ENCODE data around the gene SNTG2. TPM values are rescaled to one million over a fixed set of nuclear protein-coding genes. Genes with fewer than 3 reads are reported as not detected.

Gene SNTG2
- total and polyA plus RNA-seq, 2 experiments from 2014 or later = 0.66 to 1.0 TPM

GRCh38 chr2:1405124-1405523, 454.5 kb downstream of the SNTG2 start:
- Histone ChIP-seq H3K27me3 (peaks cover 8% of the 10 kb centered on the region), H3K36me3 (no peaks in the 10 kb centered on the region), H3K27ac (no peak overlapping the region), H3K4me3 (no peak overlapping the region), H3K4me1 (ENCODE audit: low read depth) (no peaks in the 10 kb centered on the region), H3K9me3 (ENCODE audit: low read depth) (no peaks in the 10 kb centered on the region)
- no peak for TF ChIP-seq CTCF (IDR thresholded peaks at IDR 0.05; ENCODE audit: low read depth, low read length)
- DNase-seq (ENCODE audit: low read depth in 1 of 2, low spot score in 1 of 2) = no peak

GRCh38 chr2:1405967-1406366, 455.3 kb downstream of the SNTG2 start:
- no peak for TF ChIP-seq CTCF (IDR thresholded peaks at IDR 0.05; ENCODE audit: low read depth, low read length)

GRCh38 chr2:1406434-1406833, 455.8 kb downstream of the SNTG2 start:
- H3K4me1 ChIP-seq (ENCODE audit: low read depth) = no peaks in the 10 kb centered on the region
- H3K36me3 ChIP-seq = no peaks in the 10 kb centered on the region
- H3K27me3 ChIP-seq = peaks cover 8% of the 10 kb centered on the region
- TF ChIP-seq CTCF (IDR thresholded peaks at IDR 0.05; ENCODE audit: low read depth, low read length) = no peak
- DNase-seq (ENCODE audit: low read depth in 1 of 2, low spot score in 1 of 2) = no peak
- no peak overlapping the region for H3K27ac ChIP-seq
- no peak overlapping the region for H3K4me3 ChIP-seq
- no peaks in the 10 kb centered on the region for H3K9me3 ChIP-seq (ENCODE audit: low read depth)

More at GRCh38 chr2:1405967-1406366, 455.3 kb downstream of the SNTG2 start:
- no peak overlapping the region for H3K4me3 ChIP-seq
- H3K9me3 ChIP-seq (ENCODE audit: low read depth) = no peaks in the 10 kb centered on the region
- peaks cover 8% of the 10 kb centered on the region for H3K27me3 ChIP-seq
- no peaks in the 10 kb centered on the region for H3K36me3 ChIP-seq
- no peak overlapping the region for H3K27ac ChIP-seq
- DNase-seq (ENCODE audit: low read depth in 1 of 2, low spot score in 1 of 2) = no peak
- no peaks in the 10 kb centered on the region for H3K4me1 ChIP-seq (ENCODE audit: low read depth)

GRCh38 chr2:1407950-1408675, 457.5 kb downstream of the SNTG2 start:
- no peaks in the 10 kb centered on the region for H3K36me3 ChIP-seq
- no peaks in the 10 kb centered on the region for H3K9me3 ChIP-seq (ENCODE audit: low read depth)
- H3K27ac ChIP-seq = no peak overlapping the region
- H3K4me1 ChIP-seq (ENCODE audit: low read depth) = no peaks in the 10 kb centered on the region
- peaks cover 8% of the 10 kb centered on the region for H3K27me3 ChIP-seq
- no peak overlapping the region for H3K4me3 ChIP-seq
- TF ChIP-seq CTCF (IDR thresholded peaks at IDR 0.05; ENCODE audit: low read depth, low read length) = no peak
- no peak for DNase-seq (ENCODE audit: low read depth in 1 of 2, low spot score in 1 of 2)

GRCh38 chr2:1413156-1413710, 462.6 kb downstream of the SNTG2 start, which contains the start of gene TPO:
Gene TPO, plus strand, starts transcription at chr2:1413463. Its CDS starts 946 bp downstream, at chr2:1414409.
- H3K4me1 ChIP-seq (ENCODE audit: low read depth) = peaks cover 13% of the 10 kb centered on the region
- peak within 1 kb of the TSS; percentile 51 for H3K27ac ChIP-seq
- H3K27me3 ChIP-seq = no peaks in the 10 kb centered on the region
- no peak for TF ChIP-seq CTCF (IDR thresholded peaks at IDR 0.05; ENCODE audit: low read depth, low read length)
- no peaks in the 10 kb centered on the region for H3K36me3 ChIP-seq
- H3K4me3 ChIP-seq = no peak within 1 kb of the TSS
- DNase-seq (ENCODE audit: low read depth in 1 of 2, low spot score in 1 of 2) = no peak
- no peaks in the 10 kb centered on the region for H3K9me3 ChIP-seq (ENCODE audit: low read depth)

Data from cardiac muscle cell (in vitro differentiated cells and primary cell).